Mononuclear cell (primary cell): ENCODE results near the gene MEST. TPM values are rescaled to one million over a fixed set of nuclear protein-coding genes. Genes with fewer than 3 reads are reported as not detected.

Source experiments
- H3K27me3 ChIP-seq: 2 replicates; pipeline ENCODE4 v1.6.0; 2011; ENCODE audit warnings: low read length, control low read depth; ENCODE audit not compliant: insufficient read depth
- H3K4me1 ChIP-seq: 2 replicates; pipeline ENCODE4 v1.5.1; 2011; ENCODE audit warnings: mild to moderate bottlenecking, low read length, control low read depth; ENCODE audit not compliant: insufficient read depth
- H3K4me3 ChIP-seq: 2 replicates; pipeline ENCODE4 v1.5.1; 2011; ENCODE audit warnings: mild to moderate bottlenecking, low read length, moderate library complexity
- H3K9me3 ChIP-seq: 2 replicates; pipeline ENCODE4 v1.5.1; 2011; ENCODE audit warnings: low read depth, mild to moderate bottlenecking, control low read depth, low read length
- total RNA-seq: library from RNA; depleted of rRNA; stranded (reverse); fragments of >200 nt; gene quantifications from one replicate; pipeline ENCODE4 v1.2.3, GENCODE V29; 2012

The MEST gene
- total RNA-seq, 1 donor: 5.0 TPM

GRCh38 chr7:130475776-130476175 is 16.1 kb upstream of the MEST start:
- no peak overlapping the region for H3K4me3 ChIP-seq

GRCh38 chr7:130476297-130477150 is 15.4 kb upstream of the MEST start:
- Histone ChIP-seq H3K27me3 (no peaks in the 10 kb centered on the region), H3K4me1 (peaks cover 26% of the 10 kb centered on the region), H3K4me3 (no peak overlapping the region), H3K9me3 (no peaks in the 10 kb centered on the region)

More at GRCh38 chr7:130475776-130476175, 16.1 kb upstream of the MEST start:
- Histone ChIP-seq H3K27me3 (no peaks in the 10 kb centered on the region), H3K9me3 (no peaks in the 10 kb centered on the region), H3K4me1 (peaks cover 26% of the 10 kb centered on the region)

DNA sequence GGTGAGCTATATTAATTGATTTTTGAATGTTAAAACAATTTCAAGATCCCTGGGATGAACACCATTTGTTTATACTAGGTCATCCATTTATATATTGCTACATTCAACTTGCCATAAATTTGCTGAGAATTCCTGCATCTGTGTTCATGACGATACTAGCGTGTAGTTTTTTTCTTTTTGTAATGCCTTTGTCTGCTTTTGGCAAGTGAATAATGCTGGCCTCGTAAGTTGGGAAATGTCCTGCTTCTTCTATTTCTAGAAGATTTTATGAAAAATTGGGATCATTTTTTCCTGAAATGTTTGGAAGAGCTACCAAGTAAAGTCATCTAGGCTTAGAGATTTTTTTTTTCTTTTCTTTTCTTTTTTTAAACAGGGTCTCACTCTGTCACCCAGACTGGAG is 12.9 kb upstream of the MEST start:
- Histone ChIP-seq H3K4me1 (peaks cover 15% of the 10 kb centered on the region), H3K27me3 (peaks cover 4% of the 10 kb centered on the region), H3K9me3 (no peaks in the 10 kb centered on the region), H3K4me3 (no peak overlapping the region)

GRCh38 chr7:130479716-130480400 is 12.0 kb upstream of the MEST start:
- H3K4me3 ChIP-seq: no peak overlapping the region
- H3K27me3 ChIP-seq: peaks cover 6% of the 10 kb centered on the region
- no peaks in the 10 kb centered on the region for H3K9me3 ChIP-seq
- peaks cover 12% of the 10 kb centered on the region for H3K4me1 ChIP-seq

DNA sequence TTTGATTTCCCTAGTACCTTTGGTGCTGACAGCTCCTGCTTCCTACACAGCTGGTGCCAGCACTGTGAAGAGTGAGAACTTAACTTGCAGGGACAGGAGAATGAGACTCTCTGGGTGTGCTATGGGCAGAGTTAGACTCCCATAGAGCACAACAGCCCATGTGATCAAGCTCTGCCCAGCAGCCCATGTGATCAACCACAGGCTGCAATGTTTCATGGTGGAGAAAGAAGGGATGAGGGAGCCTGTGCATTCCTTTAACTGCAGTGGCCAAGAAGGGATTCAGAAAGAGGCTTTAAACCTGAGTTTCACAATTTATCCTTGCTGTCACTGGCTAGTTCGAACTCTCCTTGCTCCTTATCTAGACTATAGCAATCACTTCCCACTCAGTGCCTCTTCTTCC is 10.0 kb upstream of the MEST start:
- Histone ChIP-seq H3K9me3 (no peaks in the 10 kb centered on the region), H3K4me3 (no peak overlapping the region), H3K27me3 (peaks cover 14% of the 10 kb centered on the region), H3K4me1 (peaks cover 19% of the 10 kb centered on the region)

DNA sequence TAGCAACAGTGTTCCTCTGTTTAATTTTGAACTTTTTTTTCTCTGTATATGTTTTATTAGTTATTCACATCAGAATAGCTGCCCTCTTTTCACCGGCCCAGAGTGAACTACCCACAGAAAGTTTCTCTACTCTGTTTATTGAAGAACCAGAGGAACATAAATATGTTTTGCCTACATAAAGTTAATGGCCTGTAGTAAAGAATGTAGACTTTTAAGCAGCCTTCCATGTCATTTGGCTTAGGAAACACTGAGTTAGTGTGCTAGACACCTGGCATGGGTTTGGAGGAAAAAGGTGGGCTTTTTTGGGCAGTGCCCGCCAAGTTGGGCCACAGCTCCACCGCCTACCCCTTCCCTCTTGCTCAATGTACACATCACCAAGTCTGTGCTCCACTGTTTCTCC is 8.9 kb upstream of the MEST start:
- Histone ChIP-seq H3K4me3 (no peak overlapping the region), H3K4me1 (peaks cover 21% of the 10 kb centered on the region), H3K27me3 (peaks cover 14% of the 10 kb centered on the region), H3K9me3 (no peaks in the 10 kb centered on the region)

DNA sequence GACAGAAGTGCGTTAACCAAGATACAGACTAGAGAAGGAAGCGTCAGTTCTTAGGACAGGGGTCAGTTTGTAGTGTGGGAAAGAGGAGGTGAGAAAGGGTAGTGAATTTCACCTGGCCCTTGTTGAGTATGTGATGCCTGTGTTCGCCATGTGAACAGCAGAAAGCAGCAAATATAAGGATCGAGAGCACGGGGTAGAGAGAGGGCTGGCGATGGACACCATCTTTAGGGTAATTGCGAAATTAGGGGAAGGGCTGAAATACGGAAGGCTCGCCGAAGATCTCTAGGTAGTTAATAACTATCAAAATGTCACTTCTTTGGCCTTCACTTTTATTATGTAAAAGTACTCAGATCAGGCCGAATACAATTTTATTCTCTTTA is 6.2 kb upstream of the MEST start:
- Histone ChIP-seq H3K4me1 (peaks cover 21% of the 10 kb centered on the region), H3K9me3 (no peaks in the 10 kb centered on the region), H3K27me3 (peaks cover 32% of the 10 kb centered on the region), H3K4me3 (peak overlapping the region; percentile 50)

DNA sequence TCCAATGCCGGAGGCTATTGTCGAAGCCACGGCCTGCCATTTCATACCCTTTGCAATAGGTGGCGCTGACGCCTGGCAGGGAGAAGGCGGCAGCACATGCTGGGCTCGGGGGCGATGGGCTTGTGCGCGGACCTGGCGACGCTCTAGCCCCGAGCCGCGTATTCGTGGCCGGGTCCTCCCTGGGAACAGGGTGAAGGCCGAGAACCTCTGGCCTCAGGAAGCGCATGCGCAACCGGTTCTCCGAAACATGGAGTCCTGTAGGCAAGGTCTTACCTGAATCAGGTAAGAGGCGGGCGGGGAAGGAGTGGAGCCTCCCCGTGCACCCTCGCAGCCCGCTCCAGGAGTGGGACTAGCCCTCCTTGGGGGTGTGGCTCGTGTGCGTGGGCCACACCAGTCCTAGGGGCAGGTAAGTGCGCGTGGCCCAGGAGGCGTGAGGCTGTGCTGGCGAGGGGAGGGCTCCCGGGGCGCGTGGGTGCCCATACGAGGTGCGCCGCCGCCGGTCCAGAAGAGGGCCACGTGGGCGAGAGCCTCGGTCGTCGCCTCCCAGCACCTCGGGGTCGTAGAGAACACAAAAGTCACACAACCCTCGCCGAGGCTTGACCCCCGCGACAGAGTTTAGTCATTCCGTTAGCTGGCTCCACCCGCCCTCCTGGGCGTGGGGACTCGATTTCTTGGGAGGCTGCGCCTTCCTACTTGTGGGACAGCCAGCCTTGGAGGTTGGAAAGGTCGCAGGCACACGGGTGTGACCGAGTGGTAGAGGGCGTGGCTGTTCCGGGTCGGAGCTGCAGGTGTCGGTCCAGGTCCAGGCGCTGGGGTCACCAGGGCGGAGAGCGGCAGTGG is 5.6 kb upstream of the MEST start:
- Histone ChIP-seq H3K4me3 (peak overlapping the region; percentile 50), H3K9me3 (no peaks in the 10 kb centered on the region)

DNA sequence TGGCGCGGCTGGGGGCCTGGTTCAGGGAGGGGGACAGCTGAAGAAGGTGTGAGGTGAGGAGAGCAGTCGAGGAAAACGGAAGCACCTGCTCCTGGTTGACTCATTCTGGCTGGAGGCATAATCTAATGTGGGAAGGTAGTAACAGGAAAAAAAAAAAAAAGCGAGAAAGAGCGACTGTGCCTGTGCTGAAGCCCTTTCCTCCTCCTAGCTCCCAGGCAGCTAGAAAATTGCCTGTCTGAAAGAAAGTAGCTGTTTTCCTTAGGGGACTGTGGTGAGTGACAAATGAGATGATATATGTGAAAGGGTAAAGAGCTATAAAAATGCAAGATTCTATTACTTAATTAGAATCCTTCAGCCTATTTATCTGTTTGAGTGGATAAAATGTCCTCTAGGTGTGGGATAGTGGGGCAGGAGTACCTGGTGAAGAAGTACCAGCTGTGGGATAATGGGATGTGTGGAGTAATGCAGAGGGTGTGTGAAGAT is 4.9 kb upstream of the MEST start:
- peaks cover 37% of the 10 kb centered on the region for H3K27me3 ChIP-seq
- peak overlapping the region; percentile 50 for H3K4me3 ChIP-seq

More for the DNA sequence above, 5.6 kb upstream of the MEST start:
- Histone ChIP-seq H3K27me3 (peaks cover 35% of the 10 kb centered on the region), H3K4me1 (peaks cover 28% of the 10 kb centered on the region)

DNA sequence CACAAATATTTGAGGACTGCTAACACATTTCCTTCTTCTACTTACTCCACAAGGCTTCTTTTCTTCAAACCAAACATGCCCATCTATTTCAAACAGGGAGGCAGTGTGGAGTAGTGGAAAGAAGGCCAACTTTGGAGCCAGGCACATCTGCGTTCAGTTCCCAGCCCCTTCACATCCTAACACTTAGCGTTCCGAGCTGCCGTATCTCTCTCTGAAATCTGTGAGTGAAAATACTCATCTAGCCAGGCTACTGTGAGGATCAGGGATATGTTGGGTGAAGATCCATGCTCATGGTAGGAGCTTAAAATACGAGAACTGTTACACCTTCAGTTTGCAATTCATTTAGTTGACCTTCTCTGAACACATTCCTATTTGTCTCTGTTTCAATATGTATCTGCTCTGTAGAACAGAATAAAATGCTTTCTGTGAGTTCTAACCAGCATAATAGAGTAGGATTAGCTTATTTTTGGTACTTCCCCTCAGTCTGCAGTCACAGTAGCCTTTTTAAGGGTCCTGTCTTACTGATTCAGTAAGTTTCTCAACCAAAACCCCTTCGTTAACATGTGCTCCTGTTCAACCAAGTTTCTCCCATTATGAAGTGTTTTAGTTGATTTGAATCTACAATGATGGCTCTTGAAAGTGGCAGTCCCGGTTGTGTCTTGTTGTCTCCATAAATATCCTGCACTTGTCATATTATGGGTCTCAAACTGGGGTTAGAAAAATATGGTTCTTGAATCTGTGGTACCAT is 3.3 kb upstream of the MEST start:
- H3K9me3 ChIP-seq: no peaks in the 10 kb centered on the region
- peaks cover 49% of the 10 kb centered on the region for H3K4me1 ChIP-seq
- H3K4me3 ChIP-seq: no peak overlapping the region
- H3K27me3 ChIP-seq: peaks cover 46% of the 10 kb centered on the region

More for the DNA sequence above, 4.9 kb upstream of the MEST start:
- Histone ChIP-seq H3K4me1 (peaks cover 34% of the 10 kb centered on the region), H3K9me3 (no peaks in the 10 kb centered on the region)

- H3K27me3 ChIP-seq: peaks cover 54% of the 10 kb centered on the region
- H3K4me3 ChIP-seq: no peak overlapping the region
- H3K4me1 ChIP-seq: peaks cover 54% of the 10 kb centered on the region
- no peaks in the 10 kb centered on the region for H3K9me3 ChIP-seq
Measured at GRCh38 chr7:130489140-130489983, 2.5 kb upstream of the MEST start.

- no peak overlapping the region for H3K4me3 ChIP-seq
- peaks cover 54% of the 10 kb centered on the region for H3K4me1 ChIP-seq
- no peaks in the 10 kb centered on the region for H3K9me3 ChIP-seq
- peaks cover 48% of the 10 kb centered on the region for H3K27me3 ChIP-seq
Measured at GRCh38 chr7:130490311-130490791, 1.5 kb upstream of the MEST start.

DNA sequence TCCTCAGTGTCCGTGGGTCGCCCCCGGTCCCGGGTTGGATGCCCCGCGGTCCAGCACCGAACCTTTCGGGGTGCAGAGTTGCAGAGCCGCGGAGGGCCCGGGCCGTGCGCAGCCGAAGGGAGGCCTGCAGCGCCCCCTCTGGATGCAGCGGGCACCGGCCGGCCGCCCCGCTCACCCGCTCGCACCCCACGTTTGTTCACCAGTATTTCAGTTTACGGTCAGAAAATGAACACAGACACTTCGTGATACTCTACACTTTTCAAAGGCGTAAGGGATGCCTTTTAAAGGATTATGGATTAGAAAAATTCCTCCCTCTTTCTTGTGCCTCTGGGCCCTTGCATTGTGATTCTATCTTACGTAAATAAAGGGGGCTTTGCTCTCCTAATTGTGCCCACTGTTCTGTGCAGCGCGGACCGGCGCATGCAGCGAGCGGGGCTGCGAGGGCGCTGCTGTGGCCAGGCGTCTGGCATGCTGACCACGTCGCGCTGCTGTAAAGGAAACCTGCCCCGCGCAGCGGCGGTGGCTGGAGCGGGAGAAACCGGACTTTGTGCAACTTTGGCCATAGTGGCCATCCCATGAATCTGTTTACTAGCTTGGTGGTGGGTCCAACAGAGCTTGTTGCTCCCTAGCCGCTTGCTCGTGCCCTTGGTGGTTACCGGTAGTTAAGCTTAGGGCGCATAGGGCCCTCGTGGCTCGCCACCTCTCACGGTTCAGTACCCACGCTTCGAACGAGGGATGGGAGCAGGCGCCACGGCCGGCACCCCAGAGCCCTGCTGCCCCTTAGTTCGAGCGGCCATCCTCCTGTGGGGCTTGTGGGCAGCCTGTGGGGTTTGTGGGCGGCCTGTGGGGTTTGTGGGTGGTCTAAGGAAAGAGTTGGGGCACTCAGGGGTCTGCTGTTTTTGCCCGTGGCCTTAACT is 739 bp upstream of the MEST start:
- no peaks in the 10 kb centered on the region for H3K9me3 ChIP-seq
- peaks cover 47% of the 10 kb centered on the region for H3K27me3 ChIP-seq
- H3K4me3 ChIP-seq: no peak overlapping the region
- peaks cover 47% of the 10 kb centered on the region for H3K4me1 ChIP-seq
